Right lobe of liver (tissue), 4 donors: ENCODE data around the gene SCGB1D2.

Experiments used
- POLR2A ChIP-seq: fragments of 450-650 bp; IDR thresholded peaks from one replicate; pipeline ENCODE4 v1.6.1; 2017; ENCODE audit warnings: antibody characterized with exemption, mild to moderate bottlenecking
- TF ChIP-seq, protein P1 (sequence below), 4 donors: fragments of 200-600 bp in 3 of 4; fragments of 450-650 bp in 1 of 4; IDR thresholded peaks; one replicate each; pipeline versions ENCODE4 v1.5.1 to v1.8.0; 2016 to 2022; ENCODE audit warnings: antibody characterized with exemption in 4 of 4, mild to moderate bottlenecking in 2 of 4
- donor health status: DM: no; HTN: no; CAD: no.
- donor health status: DM: no; HTN: no; CAD: no.
- donor health status: DM: no; HTN: yes; CAD: no.

DNA sequence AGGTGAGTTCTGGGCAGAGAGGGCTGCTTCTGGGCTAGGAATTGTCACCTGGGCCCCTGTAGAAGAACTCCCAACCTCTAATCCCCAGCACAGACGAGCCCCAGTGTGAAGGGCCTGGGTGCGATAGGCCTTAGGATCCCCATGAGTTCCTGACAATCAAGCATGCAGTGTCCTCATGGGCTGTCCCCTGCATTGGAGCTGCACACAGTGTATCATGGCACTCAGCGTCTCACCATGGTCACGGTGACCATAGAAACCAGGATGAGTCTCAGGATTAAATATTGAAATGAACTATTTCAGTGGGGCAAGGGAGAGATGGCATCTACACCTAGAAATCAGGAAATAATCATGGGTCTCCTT is 33.3 kb upstream of the SCGB1D2 start:
- TF ChIP-seq, protein P1, sequence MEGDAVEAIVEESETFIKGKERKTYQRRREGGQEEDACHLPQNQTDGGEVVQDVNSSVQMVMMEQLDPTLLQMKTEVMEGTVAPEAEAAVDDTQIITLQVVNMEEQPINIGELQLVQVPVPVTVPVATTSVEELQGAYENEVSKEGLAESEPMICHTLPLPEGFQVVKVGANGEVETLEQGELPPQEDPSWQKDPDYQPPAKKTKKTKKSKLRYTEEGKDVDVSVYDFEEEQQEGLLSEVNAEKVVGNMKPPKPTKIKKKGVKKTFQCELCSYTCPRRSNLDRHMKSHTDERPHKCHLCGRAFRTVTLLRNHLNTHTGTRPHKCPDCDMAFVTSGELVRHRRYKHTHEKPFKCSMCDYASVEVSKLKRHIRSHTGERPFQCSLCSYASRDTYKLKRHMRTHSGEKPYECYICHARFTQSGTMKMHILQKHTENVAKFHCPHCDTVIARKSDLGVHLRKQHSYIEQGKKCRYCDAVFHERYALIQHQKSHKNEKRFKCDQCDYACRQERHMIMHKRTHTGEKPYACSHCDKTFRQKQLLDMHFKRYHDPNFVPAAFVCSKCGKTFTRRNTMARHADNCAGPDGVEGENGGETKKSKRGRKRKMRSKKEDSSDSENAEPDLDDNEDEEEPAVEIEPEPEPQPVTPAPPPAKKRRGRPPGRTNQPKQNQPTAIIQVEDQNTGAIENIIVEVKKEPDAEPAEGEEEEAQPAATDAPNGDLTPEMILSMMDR (IDR thresholded peaks at IDR 0.05): no peak
- TF ChIP-seq POLR2A: no peak
